Activated T-helper 1 cell treated with anti-CD3 and anti-CD28 coated beads, Interleukin-12 subunit alpha, Interleukin-12 subunit beta, Interleukin-2, Interleukin-4 antibody, amounts not matched to agents 30 ng/mL and 10 ng/mL and 1 ng/mL, durations not matched to agents 14 hours and 24 hours and 36 hours (primary cell): ENCODE data around the gene TBCC. TPM values are rescaled to one million over a fixed set of nuclear protein-coding genes. Genes with fewer than 3 reads are reported as not detected.
A peak's percentile ranks its signal among the peaks of the same experiment; 100 is the strongest.

ENCODE experiments used
- DNase-seq: peaks from one replicate; pipeline ENCODE4 v3.0.0; 2021; ENCODE audit warnings: low spot score
- H3K27ac Mint-ChIP-seq: one replicate; pipeline ENCODE4 v1.8.0; 2021; ENCODE audit warnings: mild to moderate bottlenecking, mixed read lengths
- H3K27me3 Mint-ChIP-seq: one replicate; pipeline ENCODE4 v1.8.0; 2022; ENCODE audit warnings: mild to moderate bottlenecking, moderate library complexity, mixed read lengths; ENCODE audit not compliant: insufficient read depth
- H3K36me3 Mint-ChIP-seq: one replicate; pipeline ENCODE4 v1.8.0; 2021; ENCODE audit warnings: low read depth, mixed read lengths
- H3K4me1 Mint-ChIP-seq: one replicate; pipeline ENCODE4 v1.8.0; 2021; ENCODE audit warnings: low read depth, mixed read lengths
- H3K4me3 Mint-ChIP-seq: one replicate; pipeline ENCODE4 v1.8.0; 2021; ENCODE audit warnings: mild to moderate bottlenecking, moderate library complexity, mixed read lengths
- H3K9me3 Mint-ChIP-seq: one replicate; pipeline ENCODE4 v1.8.0; 2021; ENCODE audit warnings: mixed read lengths
- intact Hi-C: fragments of 100-400 bp; cut with micrococcal nuclease; formaldehyde crosslinking; loops from one replicate; pipeline ENCODE4 v1.15.1; 2024
- total RNA-seq: library from RNA; stranded (reverse); gene quantifications from 2 replicates; pipeline ENCODE4 v1.2.3, GENCODE V29; 2022

The TBCC gene
- total RNA-seq, 1 donor from 2014 or later: 20.1 TPM

DNA sequence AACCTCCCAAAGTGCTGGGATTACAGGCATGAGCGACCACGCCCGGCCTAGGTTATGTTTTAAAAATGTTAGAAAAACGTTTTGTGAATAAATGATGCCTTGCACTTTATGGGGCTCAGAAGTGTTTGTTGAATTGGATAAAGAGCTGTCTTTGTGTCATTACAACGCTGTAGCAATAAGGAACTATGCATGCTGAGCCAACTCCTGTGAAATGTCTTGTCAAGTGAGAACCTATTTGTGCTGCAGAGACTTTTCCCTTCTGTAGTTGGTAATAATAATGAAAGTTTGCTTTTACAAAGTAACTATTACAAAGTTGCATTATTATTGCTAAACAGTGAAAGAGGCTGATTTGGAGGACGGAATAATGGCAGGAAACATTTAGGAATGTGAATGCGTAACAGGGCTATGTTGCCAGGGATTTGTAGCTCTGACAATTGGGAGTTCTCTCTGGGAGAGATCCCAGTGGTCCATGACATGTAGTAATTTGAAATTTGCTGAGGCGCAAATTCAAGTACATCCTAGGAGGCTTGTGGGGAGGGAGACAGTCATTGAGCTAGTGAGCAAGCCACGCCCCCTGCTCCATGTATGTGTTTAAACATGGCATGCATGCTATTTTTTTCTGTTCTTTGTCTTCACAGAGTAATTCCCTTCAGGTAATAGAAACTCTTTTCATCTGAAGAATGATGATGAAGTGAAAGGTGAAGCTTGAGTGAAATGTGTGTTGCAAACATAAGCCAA, 19.2 kb upstream of the TBCC start:
- H3K27me3 Mint-ChIP-seq: no peaks in the 10 kb centered on the region
- H3K36me3 Mint-ChIP-seq: peaks cover 12% of the 10 kb centered on the region
- H3K4me1 Mint-ChIP-seq: peaks cover 7% of the 10 kb centered on the region
- H3K27ac Mint-ChIP-seq: no peak overlapping the region
- no peak for DNase-seq
- no peak overlapping the region for H3K4me3 Mint-ChIP-seq
- intact Hi-C loops: no loop called here
- no peaks in the 10 kb centered on the region for H3K9me3 Mint-ChIP-seq

DNA sequence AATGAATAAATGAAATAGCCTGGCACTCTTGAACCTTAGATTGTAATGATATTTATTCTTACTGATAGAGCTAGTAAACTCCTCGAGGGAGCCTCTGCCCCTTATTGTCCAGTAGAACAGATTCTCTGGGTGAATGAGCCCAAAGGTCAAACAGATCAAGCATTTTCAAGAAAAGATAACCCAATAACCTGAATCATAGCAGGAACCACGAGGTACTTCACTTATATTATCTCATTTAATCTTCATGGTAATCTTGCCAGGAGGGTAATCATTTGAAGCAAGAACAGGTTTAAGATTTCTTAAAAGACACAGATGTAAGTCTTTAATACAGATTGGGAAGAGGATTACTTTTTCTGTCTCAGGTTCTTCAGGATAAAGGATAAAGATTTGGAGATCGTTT, 17.0 kb upstream of the TBCC start:
- DNase-seq: no peak
- intact Hi-C loops: no loop called here
- Mint-ChIP-seq H3K9me3 (no peaks in the 10 kb centered on the region), H3K4me1 (no peaks in the 10 kb centered on the region), H3K4me3 (no peak overlapping the region), H3K36me3 (peaks cover 12% of the 10 kb centered on the region), H3K27me3 (no peaks in the 10 kb centered on the region), H3K27ac (no peak overlapping the region)

DNA sequence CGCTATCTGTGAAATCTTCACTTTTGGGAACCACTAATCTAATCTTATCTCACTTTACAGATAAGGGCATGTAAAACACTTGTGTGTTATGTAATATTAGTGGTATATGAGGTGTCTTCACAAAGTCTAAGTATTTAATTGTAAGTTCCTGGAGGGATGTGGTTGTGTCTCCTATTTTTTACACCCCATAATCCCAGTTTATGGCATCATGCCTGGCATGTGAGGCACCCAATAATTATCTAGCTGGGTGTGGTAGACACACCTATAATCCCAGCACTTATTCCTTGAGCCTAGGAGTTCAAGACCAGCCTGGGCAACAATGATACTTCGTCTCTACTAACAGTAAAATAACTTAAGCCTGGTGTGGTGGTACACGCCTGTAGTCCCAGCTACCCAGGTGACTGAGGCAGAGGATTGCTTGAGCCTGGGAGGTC, 16.5 kb upstream of the TBCC start:
- H3K36me3 Mint-ChIP-seq: peaks cover 10% of the 10 kb centered on the region
- no peak overlapping the region for H3K27ac Mint-ChIP-seq
- H3K4me3 Mint-ChIP-seq: no peak overlapping the region
- no peak for DNase-seq
- no peaks in the 10 kb centered on the region for H3K9me3 Mint-ChIP-seq
- intact Hi-C loops: no loop called here
- no peaks in the 10 kb centered on the region for H3K4me1 Mint-ChIP-seq
- no peaks in the 10 kb centered on the region for H3K27me3 Mint-ChIP-seq

DNA sequence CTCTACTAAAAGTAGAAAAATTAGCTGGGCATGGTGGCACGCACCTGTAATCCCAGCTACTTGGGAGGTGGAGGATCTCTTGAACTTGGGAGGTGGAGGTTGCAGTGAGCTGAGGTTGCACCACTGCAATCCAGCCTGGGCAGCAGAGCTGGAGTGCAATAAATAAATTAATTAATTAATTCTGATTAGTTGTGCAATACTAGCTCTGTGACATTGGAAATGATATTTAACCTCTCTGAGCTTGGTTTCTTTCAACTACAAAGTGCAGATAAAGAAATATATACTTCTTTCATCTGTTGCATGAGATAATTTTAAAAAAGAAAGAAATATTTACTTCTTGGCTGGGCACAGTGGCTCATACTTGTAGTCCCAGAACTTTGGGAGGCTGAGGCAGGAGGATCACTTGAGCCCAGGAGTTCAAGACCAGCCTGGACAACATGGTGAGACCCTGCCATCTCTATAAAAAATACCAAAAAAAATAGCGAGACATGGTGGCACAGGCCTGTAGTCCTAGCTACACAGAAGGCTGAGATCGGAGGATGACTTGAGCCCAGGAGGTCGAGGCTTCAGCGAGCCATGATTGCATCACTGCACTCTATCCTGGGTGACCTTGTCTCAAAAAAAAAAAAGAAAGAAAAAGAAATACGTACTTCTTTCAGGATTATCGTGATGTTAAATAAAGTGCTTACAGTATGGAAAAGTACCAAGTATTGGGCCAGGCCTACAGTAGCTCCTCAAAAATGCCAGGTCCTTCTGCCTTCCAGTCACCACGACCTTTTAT, 15.6 kb upstream of the TBCC start:
- H3K36me3 Mint-ChIP-seq: peaks cover 8% of the 10 kb centered on the region
- intact Hi-C loops: no loop called here
- H3K4me1 Mint-ChIP-seq: no peaks in the 10 kb centered on the region
- no peak for DNase-seq
- H3K27ac Mint-ChIP-seq: no peak overlapping the region
- no peak overlapping the region for H3K4me3 Mint-ChIP-seq
- no peaks in the 10 kb centered on the region for H3K9me3 Mint-ChIP-seq
- H3K27me3 Mint-ChIP-seq: no peaks in the 10 kb centered on the region

DNA sequence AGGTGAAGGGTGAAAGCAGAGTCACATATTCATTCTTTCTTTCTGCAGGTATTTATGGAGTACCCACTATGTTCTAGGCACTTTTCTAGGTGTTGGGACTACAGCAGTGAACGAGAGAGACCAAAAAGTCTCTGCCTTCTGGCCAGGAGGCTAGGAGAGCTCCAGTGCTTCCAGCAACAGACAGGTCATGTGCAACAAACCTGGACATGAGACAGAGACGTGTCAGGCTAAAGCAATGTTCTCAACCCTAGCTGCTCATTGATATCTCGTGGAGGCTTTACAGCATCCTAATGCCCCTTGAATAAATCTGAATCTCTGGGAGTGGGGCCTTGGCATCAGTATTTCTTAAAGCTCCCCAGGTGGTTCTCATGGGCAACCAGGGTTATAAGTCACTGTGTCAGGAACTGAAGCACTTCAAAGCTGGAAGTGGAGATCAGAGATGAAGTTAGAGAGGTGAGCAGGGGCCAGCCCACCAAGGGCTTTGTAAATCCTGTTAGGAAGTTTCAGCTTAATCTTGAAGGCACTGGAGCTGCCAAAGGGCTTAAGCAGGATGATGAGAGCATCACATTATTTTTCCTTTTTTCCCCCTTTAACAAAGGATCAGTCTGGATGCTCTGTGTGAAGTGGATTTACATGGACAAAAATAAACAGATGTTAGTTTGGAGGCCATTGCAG, 13.0 kb upstream of the TBCC start:
- H3K9me3 Mint-ChIP-seq: no peaks in the 10 kb centered on the region
- H3K27me3 Mint-ChIP-seq: no peaks in the 10 kb centered on the region
- H3K4me3 Mint-ChIP-seq: no peak overlapping the region
- no peak for DNase-seq
- intact Hi-C loops: no loop called here
- H3K27ac Mint-ChIP-seq: no peak overlapping the region
- peaks cover 5% of the 10 kb centered on the region for H3K36me3 Mint-ChIP-seq
- no peaks in the 10 kb centered on the region for H3K4me1 Mint-ChIP-seq

DNA sequence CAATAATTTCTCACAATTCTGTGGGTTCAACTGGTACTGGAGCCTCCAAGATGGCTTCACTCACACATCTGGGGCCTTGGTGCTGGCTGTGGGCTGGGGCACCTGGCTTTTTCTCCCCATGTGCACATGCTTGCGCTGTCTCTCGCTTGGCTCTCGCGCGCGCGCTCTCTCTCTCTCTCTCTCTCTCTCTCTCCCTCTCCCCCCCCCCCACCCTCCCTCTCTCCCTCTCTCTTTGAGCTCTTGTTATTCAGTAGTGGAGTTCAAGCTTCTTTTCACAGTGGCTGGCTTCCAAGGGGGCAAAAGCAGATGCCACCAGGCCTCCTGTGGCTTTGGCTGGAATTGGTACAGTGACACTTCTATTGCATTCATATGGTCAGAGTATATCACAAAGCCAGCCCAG, 10.8 kb upstream of the TBCC start:
- H3K36me3 Mint-ChIP-seq: peaks cover 8% of the 10 kb centered on the region
- H3K9me3 Mint-ChIP-seq: no peaks in the 10 kb centered on the region
- H3K4me1 Mint-ChIP-seq: no peaks in the 10 kb centered on the region
- intact Hi-C loops: no loop called here
- H3K27ac Mint-ChIP-seq: no peak overlapping the region
- no peak for DNase-seq
- no peak overlapping the region for H3K4me3 Mint-ChIP-seq
- no peaks in the 10 kb centered on the region for H3K27me3 Mint-ChIP-seq

DNA sequence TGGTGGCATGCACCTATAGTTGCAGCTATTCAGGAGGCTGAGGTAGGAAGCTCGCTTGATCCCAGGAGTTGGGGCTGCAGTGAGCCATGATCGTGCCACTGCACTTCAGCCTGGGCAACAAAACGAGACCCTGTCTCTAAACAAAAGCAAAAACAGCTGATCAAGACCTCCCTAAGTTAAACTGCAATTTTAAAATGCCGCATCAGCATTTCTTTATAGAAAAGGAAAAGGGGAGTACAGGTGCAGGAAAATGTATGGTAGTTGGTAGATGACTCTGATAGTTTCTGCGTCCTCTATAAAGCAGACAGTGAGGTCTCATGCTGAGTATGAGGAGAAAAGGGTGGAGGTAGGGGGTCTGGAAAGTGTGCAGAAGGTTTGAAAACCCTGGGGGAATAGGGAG, 8.9 kb upstream of the TBCC start:
- peaks cover 7% of the 10 kb centered on the region for H3K36me3 Mint-ChIP-seq

DNA sequence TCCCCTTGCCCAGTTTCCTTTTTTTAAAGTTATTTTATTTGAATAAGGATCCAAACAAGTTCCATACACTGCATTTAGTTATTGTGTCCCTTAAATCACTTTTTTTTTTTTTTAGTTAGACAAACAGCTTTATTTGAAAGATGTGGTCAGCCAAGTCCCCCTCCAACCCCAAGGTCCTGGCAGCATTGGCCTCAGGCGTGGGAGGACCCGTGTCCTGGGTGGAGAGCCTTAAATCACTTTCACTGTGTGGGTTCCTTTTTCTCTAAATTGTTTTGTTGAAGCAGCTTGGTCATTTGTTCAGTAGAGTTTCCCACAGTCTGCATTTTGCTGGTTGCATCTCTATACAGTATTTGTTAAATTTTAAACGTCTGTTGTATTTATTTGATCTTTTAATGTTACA, 5.2 kb upstream of the TBCC start:
- intact Hi-C loops: no loop called here
- Mint-ChIP-seq H3K36me3 (peaks cover 13% of the 10 kb centered on the region), H3K27me3 (no peaks in the 10 kb centered on the region), H3K27ac (no peak overlapping the region), H3K4me3 (no peak overlapping the region), H3K9me3 (no peaks in the 10 kb centered on the region), H3K4me1 (peaks cover 19% of the 10 kb centered on the region)
- DNase-seq: no peak

More for the DNA sequence above, 8.9 kb upstream of the TBCC start:
- no peaks in the 10 kb centered on the region for H3K4me1 Mint-ChIP-seq
- DNase-seq: no peak
- no peak overlapping the region for H3K4me3 Mint-ChIP-seq
- intact Hi-C loops: no loop called here
- no peak overlapping the region for H3K27ac Mint-ChIP-seq
- no peaks in the 10 kb centered on the region for H3K27me3 Mint-ChIP-seq
- H3K9me3 Mint-ChIP-seq: no peaks in the 10 kb centered on the region

DNA sequence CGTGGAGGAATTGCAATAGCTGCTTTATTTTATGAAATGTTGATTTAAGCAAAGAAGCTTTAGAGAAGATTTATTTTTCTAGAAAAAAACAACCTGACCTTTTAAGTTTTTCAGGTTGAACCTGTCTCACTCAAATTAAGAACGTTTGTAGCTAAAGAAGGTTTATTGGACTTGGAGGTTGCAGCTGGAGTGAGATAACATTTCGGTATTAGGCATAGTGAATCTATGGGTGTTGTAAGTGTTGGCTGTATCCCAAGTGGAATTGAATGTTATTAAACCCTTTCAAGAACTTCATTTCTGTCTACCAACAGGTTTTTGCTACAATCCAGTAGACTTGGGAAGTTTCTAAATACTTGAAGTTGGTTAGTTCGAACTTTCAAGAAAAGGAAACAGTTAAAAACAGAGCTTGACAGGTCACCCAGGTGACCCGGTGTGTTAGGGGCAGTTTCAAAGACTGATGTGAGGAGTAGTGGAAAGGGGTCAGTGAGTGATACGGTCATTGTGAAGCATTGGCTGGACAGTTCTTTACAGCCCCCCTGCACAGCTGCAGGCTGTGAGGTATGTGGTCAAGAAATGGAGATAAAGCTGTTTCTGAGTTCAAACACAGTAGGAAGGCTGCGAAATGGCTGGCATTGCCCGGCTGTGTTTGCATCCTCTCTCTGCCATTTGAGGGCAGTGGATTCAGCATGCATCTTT, 2.4 kb upstream of the TBCC start:
- no peak for DNase-seq
- no peaks in the 10 kb centered on the region for H3K27me3 Mint-ChIP-seq

DNA sequence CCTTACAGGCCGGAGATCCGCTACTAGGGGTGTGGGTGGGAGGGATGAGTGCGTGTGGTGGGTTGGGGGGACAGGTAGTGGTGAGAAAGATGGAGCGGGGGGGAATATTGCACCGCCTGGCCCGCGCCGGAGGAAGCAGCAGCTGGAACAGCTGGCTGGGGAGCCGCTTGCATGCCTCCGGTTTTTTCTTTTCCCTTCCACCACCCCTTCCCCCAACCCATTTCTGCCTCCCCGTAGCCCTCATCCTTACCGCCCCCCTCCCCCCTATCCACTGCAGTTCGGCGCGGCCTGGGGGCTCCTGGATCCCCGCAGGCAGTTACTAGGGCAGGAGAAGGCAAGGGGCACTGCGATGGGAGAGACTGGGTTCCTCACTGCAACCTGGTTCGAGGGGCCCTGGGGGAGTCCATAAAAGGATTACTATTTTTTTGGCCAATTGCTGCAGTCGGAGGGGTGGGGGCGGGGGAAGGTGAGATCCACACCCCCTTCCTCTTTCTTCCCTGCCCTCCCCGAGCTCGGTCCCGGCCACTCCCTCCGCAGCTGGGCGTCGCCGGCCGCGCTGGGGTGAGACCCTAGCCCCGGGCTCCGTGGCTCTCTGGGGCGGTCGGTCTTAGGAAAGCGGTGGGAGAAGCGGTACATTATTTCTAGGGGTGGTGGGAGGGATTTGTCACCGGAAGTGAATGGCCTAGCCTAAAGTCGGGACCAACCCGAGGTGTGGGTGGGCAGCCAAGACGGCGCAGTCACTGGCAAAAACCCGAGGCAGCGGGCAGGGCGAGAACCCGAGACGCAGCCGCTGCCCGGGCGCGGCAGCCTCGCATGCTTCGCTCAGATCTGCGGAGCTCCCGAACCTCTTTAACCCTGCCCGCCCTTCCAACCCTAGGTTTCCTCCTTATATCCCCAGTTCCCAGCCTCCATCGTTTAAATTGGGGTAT, 824 bp upstream of the TBCC start:
- H3K9me3 Mint-ChIP-seq: no peaks in the 10 kb centered on the region
- H3K27ac Mint-ChIP-seq: peak overlapping the region; percentile 100
- peak; percentile 81 for DNase-seq
- H3K27me3 Mint-ChIP-seq: no peaks in the 10 kb centered on the region
- intact Hi-C loops: loop anchor here (1.0 to 10.0 kb wide), 15 partner anchors 20 to 884 kb away; partner anchors contain the start of genes BICRAL, CNPY3, KLC4 and MRPL2
- peak overlapping the region; percentile 100 for H3K4me3 Mint-ChIP-seq
- H3K36me3 Mint-ChIP-seq: peaks cover 16% of the 10 kb centered on the region
- peaks cover 32% of the 10 kb centered on the region for H3K4me1 Mint-ChIP-seq

More for the DNA sequence above, 2.4 kb upstream of the TBCC start:
- Mint-ChIP-seq H3K36me3 (peaks cover 19% of the 10 kb centered on the region), H3K4me3 (peak overlapping the region; percentile 100), H3K4me1 (peaks cover 32% of the 10 kb centered on the region), H3K9me3 (no peaks in the 10 kb centered on the region), H3K27ac (peak overlapping the region; percentile 100)
- intact Hi-C loops: loop anchor here (10.0 kb wide), 1 partner anchor 236 kb away; the partner anchor contains the start of gene PPP2R5D

DNA sequence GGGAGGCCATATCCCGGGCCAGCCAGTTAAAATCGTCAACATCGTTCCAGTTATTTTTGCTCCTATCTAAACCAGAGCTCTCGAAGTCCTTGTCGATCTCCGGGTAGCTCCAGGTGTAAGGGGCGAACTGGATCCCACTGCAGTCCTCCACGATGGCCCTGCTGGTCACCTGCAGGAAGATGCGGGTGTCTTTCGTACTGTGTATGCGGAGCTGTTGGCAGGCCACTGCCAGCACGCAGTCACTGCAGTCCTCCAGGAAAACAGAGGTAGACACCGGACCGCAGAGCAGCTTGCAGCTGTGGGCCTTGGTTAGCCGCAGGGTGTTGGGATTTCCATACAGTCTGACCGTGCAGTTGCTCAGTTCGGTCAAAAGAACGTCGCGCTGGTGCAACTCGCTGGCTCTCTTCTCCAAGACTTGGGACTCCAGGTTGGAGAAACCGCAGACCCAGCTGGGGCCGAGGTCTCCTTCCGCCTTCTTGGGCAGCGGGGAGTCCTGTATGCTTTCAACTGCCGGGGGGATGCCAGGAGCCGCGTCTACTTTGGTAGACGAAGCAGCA, 742 bp downstream of the TBCC start:
- DNase-seq: peak; percentile 46
- Mint-ChIP-seq H3K36me3 (peaks cover 15% of the 10 kb centered on the region), H3K27ac (peak overlapping the region; percentile 63), H3K27me3 (no peaks in the 10 kb centered on the region), H3K9me3 (no peaks in the 10 kb centered on the region), H3K4me3 (peak overlapping the region; percentile 100), H3K4me1 (peaks cover 32% of the 10 kb centered on the region)
- intact Hi-C loops: loop anchor here (1.0 to 10.0 kb wide), 2 partner anchors 240 to 269 kb away; partner anchors contain the start of genes KLHDC3 and PPP2R5D
